GM19239 (cell line): ENCODE data around the gene RABGEF1.
"Not testable (repeated sequence)": the region's sequence is repeated elsewhere in the genome, so short reads cannot be mapped to it uniquely, and the experiment has no call there.

ENCODE experiments used
- DNase-seq: peaks from one replicate; pipeline ENCODE4 v3.0.0; 2011; ENCODE audit warnings: low spot score; ENCODE audit not compliant: insufficient read length
- FAIRE-seq: peaks from 2 replicates; lab custom pipeline; 2011; peaks lifted over from hg19 to GRCh38; lab: Jason Lieb, UNC

The RABGEF1 gene

GRCh38 chr7:66734006-66734405, 6.5 kb upstream of the RABGEF1 start:
- DNase-seq (no peak), FAIRE-seq (no peak)

GRCh38 chr7:66735154-66735553, 5.4 kb upstream of the RABGEF1 start:
- DNase-seq (no peak), FAIRE-seq (no peak)

DNA sequence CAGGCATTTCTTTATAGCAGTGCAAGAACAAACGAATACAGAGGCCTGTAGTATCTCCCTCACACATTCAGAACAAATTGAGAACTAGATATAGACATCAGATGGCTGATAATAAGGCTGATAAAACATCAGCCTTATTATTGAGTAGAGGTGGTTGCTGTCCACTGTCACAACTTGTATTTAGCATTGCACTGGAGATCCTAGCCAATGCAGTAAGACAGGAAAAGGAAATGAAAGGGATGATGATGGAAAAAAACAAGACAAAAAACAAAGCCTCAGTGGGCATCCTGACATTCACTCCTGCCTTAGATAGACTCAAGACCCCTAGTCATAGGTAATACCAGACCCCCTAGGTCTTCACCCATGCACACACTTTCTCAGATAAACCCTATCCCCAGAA, 4.7 kb upstream of the RABGEF1 start:
- DNase-seq (no peak), FAIRE-seq (no peak)

GRCh38 chr7:66736892-66737291, 3.6 kb upstream of the RABGEF1 start:
- DNase-seq: no peak
- FAIRE-seq: no peak

GRCh38 chr7:66737667-66738066, 2.9 kb upstream of the RABGEF1 start:
- no peak for FAIRE-seq
- DNase-seq: no peak

DNA sequence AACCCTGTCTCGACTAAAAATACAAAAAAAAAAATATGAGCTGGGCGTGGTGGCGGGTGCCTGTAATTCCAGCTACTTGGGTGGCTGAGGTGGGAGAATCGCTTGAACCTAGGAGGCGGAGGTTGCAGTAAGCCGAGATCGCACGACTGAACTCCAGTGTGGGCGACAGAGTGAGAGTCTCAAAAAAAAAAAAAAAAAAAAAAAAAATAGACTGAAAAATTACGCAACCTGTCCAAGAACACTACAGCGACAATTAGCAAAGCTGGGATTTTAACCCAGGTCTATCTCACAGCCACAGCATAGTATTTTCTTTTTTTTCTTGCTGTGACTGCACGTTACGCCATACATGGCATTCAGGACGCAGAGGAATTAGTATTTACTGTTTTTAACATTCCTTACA, 1.1 kb upstream of the RABGEF1 start:
- FAIRE-seq (no peak), DNase-seq (no peak)

GRCh38 chr7:66739953-66740301, 606 bp upstream of the RABGEF1 start:
- FAIRE-seq: no peak
- no peak for DNase-seq

- not testable (repeated sequence) for DNase-seq, FAIRE-seq
These were observed 612 bp downstream of the RABGEF1 start for GRCh38 chr7:66740980-66741709.

DNA sequence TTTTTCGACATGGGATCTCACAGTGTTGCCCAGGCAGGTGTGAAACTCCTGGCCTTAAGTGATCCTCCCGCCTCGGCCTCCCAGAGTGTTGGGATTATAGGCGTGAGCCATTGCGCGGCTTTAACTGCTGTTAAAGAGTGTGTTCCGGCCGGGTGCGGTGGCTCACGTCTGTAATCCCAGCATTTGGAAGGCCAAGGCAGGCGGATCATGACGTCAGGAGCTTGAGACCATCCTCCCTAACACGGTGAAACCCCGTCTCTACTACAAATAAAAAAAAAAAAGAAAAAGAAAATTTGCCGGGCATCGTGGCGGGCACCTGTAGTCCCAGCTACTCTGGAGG, 1.1 kb downstream of the RABGEF1 start:
- DNase-seq: no peak
- FAIRE-seq: no peak

- not testable (repeated sequence) for FAIRE-seq
These were observed 1.8 kb downstream of the RABGEF1 start for GRCh38 chr7:66742298-66742697.

DNA sequence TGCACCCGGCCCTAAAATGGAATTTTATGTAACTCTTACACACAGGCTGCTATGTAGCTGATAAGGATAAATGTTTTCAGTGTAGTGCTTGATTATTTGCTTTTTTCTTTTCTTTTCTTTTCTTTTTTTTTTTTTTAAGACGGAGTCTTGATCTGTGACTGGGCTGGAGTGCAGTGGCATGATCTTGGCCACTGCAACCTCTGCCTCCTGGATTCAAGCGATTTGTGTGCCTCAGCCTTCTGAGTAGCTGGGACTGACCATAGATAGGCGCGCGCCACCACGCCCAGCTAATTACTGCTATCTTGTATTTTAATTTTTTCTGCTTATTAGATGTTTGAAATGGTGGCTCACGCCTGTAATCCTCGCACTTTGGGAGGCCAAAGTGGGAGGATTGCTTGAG, 3.4 kb downstream of the RABGEF1 start:
- FAIRE-seq: no peak
- DNase-seq: no peak

More at GRCh38 chr7:66742298-66742697, 1.8 kb downstream of the RABGEF1 start:
- DNase-seq: not testable (repeated sequence)

DNA sequence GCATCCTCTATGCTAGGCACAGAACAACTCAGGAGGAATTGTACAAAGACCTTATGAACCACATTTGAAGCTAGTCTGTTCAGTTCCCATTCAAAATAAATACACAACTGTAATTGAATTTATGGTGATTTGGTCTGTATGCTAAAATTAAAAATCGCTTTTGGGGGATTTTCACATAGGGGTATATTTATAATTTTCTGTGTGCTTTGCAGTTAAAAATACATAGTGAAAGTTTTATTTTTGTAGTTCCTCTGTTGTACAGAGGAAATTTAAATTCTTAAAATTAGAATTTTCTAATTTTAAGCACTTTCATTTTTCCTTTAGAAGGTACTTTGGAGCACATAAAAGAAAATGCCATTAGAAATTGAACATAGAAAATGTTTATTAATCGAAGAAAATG, 6.9 kb downstream of the RABGEF1 start:
- DNase-seq: no peak

DNA sequence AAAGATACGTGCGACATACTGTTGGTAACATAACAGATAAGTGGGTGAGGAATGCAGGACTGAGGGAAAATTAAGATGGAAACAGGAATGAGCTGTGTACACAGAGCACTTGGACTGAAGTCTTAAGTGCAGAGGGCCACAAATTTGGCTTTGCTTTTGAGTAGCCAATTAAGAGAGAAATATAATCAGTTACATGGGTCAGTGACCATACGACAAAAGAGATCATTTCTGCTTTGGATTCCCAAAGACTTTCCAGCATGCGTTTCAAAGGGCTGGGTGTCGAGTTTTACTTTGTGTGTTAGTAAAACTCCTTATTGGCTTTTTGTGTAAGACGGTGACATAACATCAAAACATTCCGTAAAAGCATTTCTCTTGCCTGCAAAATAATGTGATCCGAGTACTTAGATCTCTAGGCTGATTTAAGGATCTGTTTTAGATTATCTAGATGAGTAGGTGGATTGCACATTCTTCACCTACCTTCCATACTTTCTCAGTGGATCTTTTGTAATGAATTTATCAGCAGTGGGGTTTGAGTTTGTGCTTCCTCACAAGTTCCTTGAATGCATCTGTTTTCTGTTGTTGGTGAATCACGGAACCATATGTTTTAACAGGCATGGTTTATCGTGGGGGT, 7.5 kb downstream of the RABGEF1 start:
- peak; percentile 18 for FAIRE-seq
- DNase-seq: no peak

More for the DNA sequence above, 6.9 kb downstream of the RABGEF1 start:
- no peak for FAIRE-seq

DNA sequence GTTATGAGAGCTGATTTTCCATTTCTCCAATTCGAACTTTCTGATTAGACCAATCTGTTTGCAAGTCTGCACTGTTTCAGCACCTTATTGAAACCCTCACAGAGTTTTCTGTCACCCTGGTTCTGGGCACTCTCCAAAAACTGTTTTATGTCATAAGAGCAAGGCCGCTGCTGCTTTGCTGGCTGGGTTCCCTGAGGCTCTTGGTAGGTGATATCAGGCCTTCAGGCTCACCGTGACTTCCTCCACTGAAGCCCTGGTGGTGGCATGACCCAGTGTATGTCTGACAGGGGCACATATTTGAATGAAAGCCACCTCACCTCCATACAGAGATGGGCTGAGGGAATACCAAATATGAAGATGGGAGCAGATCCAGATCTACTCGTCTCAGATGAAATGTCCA, 8.3 kb downstream of the RABGEF1 start:
- FAIRE-seq (no peak), DNase-seq (no peak)

DNA sequence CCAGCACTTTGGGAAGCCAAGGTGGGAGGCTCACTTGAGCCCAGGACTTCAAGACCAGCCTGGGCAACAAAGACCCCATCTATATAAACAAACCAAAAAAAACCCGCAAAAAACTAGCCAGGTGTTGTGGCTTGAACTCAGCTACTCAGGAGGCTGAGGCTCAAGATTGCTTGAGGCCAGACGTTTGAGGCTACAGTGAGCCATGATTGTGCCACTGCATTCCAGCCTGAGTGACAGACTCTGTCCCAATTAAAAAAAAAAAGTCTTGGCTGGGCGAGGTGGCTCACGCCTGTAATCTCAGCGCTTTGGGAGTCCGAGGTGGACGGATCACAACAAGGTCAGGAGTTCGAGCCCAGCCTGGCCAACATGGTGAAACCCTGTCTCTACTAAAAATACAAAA, 11.4 kb downstream of the RABGEF1 start:
- DNase-seq (no peak), FAIRE-seq (no peak)

DNA sequence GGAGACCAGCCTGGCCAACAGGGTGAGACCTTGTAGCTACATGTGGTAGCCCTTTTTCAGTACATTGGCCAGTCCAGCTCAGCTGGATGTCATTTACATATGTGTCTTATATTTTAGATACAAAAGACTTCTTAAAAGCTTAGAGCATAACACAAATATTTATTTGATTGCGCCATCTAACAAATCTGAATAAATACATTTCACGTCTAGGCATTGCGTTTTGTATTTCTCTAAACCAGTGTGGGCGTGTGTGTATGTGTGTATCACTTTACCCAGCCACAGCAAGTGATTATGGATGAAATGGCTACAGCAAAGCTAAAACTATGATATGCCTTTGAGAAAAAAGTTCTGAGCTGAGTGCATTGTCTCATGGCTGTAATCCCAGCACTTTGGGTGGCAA, 14.0 kb downstream of the RABGEF1 start:
- FAIRE-seq (no peak), DNase-seq (no peak)

GRCh38 chr7:66755059-66755458, 14.5 kb downstream of the RABGEF1 start:
- not testable (repeated sequence) for FAIRE-seq

DNA sequence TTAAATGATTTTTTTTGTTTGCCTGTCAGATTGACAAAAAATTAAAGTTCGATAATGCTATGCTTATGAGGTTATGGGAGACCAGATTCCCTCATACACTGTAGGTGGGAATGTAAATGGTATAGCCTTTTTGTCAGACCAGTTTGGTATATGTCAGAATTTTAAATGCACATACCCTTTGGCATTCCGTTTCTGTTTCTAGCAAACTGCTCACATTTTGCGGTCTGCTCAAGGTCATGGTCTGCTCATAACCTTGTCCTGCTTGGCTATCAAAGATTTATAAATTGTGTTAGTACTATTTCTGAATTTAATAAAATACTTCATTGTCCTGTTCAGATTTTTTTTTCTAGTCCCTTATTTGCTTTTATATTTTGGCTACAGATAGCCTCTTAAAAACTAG, 15.7 kb downstream of the RABGEF1 start:
- not testable (repeated sequence) for FAIRE-seq, DNase-seq

More at GRCh38 chr7:66755059-66755458, 14.5 kb downstream of the RABGEF1 start:
- not testable (repeated sequence) for DNase-seq

- FAIRE-seq: no peak
- no peak for DNase-seq
These were observed 16.4 kb downstream of the RABGEF1 start for GRCh38 chr7:66756889-66757288.

DNA sequence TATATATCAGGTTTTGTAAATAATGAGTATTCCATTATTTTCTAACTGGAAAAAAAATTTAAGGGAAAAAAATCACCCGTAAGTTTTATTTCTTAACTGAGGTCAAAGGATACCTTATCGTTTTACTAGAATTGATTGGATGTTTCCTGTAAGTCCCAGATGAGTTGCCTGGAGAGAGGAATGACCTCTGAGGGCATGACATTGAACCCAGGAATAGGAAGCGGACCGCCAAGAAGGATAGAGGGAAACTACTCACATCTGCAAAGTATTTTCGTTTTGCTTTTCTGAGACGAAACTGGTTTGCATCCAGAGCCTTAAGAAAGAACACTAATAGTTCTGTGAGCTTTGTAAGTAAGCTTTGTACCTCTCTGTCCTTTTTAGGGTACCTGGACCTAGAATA, 17.4 kb downstream of the RABGEF1 start:
- FAIRE-seq (no peak), DNase-seq (no peak)

DNA sequence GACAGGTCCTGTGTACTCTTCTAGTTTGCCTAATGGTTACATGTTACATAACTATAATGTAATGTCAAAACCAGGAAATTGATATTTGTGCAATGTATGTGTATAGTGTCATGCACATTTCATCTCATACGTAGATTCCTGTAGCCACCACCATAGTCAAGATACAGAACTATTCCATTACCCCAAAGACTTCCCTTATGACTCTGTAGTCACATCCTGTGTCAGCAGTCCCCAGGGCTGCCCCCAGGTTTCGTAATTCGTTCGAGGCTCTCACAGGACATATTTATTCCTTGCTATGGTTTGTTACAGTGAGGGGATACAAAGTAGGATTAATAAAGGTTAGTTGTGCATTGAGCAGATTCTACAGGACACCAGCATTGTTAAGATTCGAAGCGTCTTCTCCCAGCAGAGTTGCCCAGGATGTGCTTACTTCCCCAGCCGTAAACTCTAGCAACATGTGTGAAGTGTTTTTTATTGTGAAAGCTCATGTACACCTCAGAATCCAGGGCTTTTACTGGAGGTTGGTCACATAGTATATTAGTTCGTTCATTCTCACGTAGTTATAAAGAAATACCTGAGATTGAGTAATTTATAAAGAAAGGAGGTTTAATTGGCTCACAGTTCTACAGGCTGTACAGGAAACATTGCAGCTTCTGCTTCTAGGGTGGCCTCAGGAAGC, 18.6 kb downstream of the RABGEF1 start:
- no peak for DNase-seq
- no peak for FAIRE-seq
